Esophagus squamous epithelium (tissue), 4 donors: ENCODE results near the gene RHBDD3.

ENCODE experiments used
- POLR2A ChIP-seq, 4 donors: fragments of 450-650 bp; IDR thresholded peaks; one replicate each; pipeline ENCODE4 v1.6.1; 2017; ENCODE audit warnings: antibody characterized with exemption in 4 of 4, mild to moderate bottlenecking in 4 of 4, moderate library complexity in 3 of 4
- TF ChIP-seq, protein P1 (sequence below), 6 experiments: fragments of 450-650 bp in 4 of 6; fragments of 200-600 bp in 2 of 6; sonication (generic) in 2 of 6; IDR thresholded peaks; one replicate each; pipeline ENCODE4 v1.5.1; 2016 to 2019; ENCODE audit warnings: antibody characterized with exemption in 6 of 6, mild to moderate bottlenecking in 4 of 6, moderate library complexity in 4 of 6

DNA sequence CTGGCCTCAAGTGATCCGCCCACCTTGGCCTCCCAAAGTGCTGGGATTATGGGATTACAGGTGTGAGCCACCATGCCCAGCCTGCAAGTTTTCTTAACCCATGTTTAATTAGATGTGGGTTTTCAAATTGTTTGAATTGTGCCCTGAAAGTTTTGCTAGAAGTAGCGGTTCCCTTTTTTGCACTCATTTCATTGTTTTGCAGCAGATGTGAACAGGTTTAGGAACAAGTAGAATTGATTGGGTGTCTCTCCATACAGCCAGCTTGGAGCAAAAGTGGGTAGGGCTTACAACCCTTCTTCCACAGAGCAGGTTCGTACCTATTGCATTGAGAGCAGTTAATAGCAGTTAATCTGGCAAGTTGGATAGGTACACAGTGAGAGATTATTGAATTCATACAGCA is 16.4 kb upstream of the RHBDD3 start:
- TF ChIP-seq, protein P1, sequence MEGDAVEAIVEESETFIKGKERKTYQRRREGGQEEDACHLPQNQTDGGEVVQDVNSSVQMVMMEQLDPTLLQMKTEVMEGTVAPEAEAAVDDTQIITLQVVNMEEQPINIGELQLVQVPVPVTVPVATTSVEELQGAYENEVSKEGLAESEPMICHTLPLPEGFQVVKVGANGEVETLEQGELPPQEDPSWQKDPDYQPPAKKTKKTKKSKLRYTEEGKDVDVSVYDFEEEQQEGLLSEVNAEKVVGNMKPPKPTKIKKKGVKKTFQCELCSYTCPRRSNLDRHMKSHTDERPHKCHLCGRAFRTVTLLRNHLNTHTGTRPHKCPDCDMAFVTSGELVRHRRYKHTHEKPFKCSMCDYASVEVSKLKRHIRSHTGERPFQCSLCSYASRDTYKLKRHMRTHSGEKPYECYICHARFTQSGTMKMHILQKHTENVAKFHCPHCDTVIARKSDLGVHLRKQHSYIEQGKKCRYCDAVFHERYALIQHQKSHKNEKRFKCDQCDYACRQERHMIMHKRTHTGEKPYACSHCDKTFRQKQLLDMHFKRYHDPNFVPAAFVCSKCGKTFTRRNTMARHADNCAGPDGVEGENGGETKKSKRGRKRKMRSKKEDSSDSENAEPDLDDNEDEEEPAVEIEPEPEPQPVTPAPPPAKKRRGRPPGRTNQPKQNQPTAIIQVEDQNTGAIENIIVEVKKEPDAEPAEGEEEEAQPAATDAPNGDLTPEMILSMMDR (IDR thresholded peaks at IDR 0.05): no peak
- no peak for TF ChIP-seq POLR2A (IDR thresholded peaks at IDR 0.05)
